Measurements from ENCODE around the gene HDDC3. TPM values are rescaled to one million over a fixed set of nuclear protein-coding genes. Genes with fewer than 3 reads are reported as not detected.

The HDDC3 gene
- polyA plus RNA-seq, 1 of the 3 experiments (the other 2 are of a cell fraction) = 25.8 TPM

GRCh38 chr15:90945091-90945490 is 12.7 kb upstream of the HDDC3 start:
- 94% methylated on average over 7 of the region's 7 CpGs for WGBS (ENCODE audit: low lambda C conversion rate)
- CTCF ChIA-PET = interaction anchor here (4.8 to 11.4 kb wide), 2 partner anchors 12 to 13 kb away, joined by 41 to 108 read pairs; partner anchors contain the start of genes HDDC3 and UNC45A
- H3K27me3 ChIP-seq (ENCODE audit: insufficient read depth) = no peaks in the 10 kb centered on the region
- no peaks in the 10 kb centered on the region for H3F3A ChIP-seq (replicated peaks; ENCODE audit: insufficient read depth)
- no peaks in the 10 kb centered on the region for H3K9me3 ChIP-seq
- H3K36me3 ChIP-seq (replicated peaks in 1 of 2; ENCODE audit: control insufficient read depth in 1 of 2, insufficient read depth in 2 of 2, low read length in 1 of 2) = peaks cover 23 to 76% of the 10 kb centered on the region in 2 experiments
- H3K27ac ChIP-seq (ENCODE audit: low read depth in 2 of 2, low read length in 1 of 2) = no peak overlapping the region
- POLR2A ChIA-PET = no interaction called here
- TF ChIP-seq RXRA (IDR thresholded peaks at IDR 0.05; ENCODE audit: borderline replicate concordance, low read depth) (no peak), POLR2AphosphoS5 (IDR thresholded peaks at IDR 0.05; ENCODE audit: low read depth, low read length) (no peak), JUND (IDR thresholded peaks at IDR 0.05) (no peak), RCOR1 (IDR thresholded peaks at IDR 0.05; ENCODE audit: low read length) (no peak), EP300 (IDR thresholded peaks at IDR 0.05; ENCODE audit: borderline replicate concordance in 1 of 2, low read depth in 1 of 2, low read length in 1 of 2) (no peak), TAF1 (IDR thresholded peaks at IDR 0.05; ENCODE audit: borderline replicate concordance, low read depth, low read length) (no peak), CHD2 (IDR thresholded peaks at IDR 0.05; ENCODE audit: low read length, partially characterized antibody) (no peak)
- TF ChIP-seq, protein P1, sequence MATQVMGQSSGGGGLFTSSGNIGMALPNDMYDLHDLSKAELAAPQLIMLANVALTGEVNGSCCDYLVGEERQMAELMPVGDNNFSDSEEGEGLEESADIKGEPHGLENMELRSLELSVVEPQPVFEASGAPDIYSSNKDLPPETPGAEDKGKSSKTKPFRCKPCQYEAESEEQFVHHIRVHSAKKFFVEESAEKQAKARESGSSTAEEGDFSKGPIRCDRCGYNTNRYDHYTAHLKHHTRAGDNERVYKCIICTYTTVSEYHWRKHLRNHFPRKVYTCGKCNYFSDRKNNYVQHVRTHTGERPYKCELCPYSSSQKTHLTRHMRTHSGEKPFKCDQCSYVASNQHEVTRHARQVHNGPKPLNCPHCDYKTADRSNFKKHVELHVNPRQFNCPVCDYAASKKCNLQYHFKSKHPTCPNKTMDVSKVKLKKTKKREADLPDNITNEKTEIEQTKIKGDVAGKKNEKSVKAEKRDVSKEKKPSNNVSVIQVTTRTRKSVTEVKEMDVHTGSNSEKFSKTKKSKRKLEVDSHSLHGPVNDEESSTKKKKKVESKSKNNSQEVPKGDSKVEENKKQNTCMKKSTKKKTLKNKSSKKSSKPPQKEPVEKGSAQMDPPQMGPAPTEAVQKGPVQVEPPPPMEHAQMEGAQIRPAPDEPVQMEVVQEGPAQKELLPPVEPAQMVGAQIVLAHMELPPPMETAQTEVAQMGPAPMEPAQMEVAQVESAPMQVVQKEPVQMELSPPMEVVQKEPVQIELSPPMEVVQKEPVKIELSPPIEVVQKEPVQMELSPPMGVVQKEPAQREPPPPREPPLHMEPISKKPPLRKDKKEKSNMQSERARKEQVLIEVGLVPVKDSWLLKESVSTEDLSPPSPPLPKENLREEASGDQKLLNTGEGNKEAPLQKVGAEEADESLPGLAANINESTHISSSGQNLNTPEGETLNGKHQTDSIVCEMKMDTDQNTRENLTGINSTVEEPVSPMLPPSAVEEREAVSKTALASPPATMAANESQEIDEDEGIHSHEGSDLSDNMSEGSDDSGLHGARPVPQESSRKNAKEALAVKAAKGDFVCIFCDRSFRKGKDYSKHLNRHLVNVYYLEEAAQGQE (IDR thresholded peaks at IDR 0.05; ENCODE audit: low read depth, low read length) = no peak
- TF ChIP-seq, protein P2, sequence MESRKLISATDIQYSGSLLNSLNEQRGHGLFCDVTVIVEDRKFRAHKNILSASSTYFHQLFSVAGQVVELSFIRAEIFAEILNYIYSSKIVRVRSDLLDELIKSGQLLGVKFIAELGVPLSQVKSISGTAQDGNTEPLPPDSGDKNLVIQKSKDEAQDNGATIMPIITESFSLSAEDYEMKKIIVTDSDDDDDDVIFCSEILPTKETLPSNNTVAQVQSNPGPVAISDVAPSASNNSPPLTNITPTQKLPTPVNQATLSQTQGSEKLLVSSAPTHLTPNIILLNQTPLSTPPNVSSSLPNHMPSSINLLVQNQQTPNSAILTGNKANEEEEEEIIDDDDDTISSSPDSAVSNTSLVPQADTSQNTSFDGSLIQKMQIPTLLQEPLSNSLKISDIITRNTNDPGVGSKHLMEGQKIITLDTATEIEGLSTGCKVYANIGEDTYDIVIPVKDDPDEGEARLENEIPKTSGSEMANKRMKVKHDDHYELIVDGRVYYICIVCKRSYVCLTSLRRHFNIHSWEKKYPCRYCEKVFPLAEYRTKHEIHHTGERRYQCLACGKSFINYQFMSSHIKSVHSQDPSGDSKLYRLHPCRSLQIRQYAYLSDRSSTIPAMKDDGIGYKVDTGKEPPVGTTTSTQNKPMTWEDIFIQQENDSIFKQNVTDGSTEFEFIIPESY (IDR thresholded peaks at IDR 0.05; ENCODE audit: borderline replicate concordance, low read depth) = no peak
- H3K4me3 ChIP-seq (ENCODE audit: low read depth in 2 of 2, low read length in 1 of 2) = no peak overlapping the region
- H3K9ac ChIP-seq = no peak overlapping the region
- no peaks in the 10 kb centered on the region for H3K4me1 ChIP-seq (ENCODE audit: control insufficient read depth in 1 of 2, insufficient read depth in 2 of 2, low read depth in 1 of 2, low read length in 1 of 2)
- H3K4me2 ChIP-seq = no peak overlapping the region
- no peaks in the 10 kb centered on the region for H4K20me1 ChIP-seq (ENCODE audit: insufficient read depth)
- H3K79me2 ChIP-seq (ENCODE audit: insufficient read depth) = no peaks in the 10 kb centered on the region
- DNase-seq = no peak
- no peaks in the 10 kb centered on the region for H3K9me2 ChIP-seq
- H2AFZ ChIP-seq (ENCODE audit: low read depth) = no peak overlapping the region

DNA sequence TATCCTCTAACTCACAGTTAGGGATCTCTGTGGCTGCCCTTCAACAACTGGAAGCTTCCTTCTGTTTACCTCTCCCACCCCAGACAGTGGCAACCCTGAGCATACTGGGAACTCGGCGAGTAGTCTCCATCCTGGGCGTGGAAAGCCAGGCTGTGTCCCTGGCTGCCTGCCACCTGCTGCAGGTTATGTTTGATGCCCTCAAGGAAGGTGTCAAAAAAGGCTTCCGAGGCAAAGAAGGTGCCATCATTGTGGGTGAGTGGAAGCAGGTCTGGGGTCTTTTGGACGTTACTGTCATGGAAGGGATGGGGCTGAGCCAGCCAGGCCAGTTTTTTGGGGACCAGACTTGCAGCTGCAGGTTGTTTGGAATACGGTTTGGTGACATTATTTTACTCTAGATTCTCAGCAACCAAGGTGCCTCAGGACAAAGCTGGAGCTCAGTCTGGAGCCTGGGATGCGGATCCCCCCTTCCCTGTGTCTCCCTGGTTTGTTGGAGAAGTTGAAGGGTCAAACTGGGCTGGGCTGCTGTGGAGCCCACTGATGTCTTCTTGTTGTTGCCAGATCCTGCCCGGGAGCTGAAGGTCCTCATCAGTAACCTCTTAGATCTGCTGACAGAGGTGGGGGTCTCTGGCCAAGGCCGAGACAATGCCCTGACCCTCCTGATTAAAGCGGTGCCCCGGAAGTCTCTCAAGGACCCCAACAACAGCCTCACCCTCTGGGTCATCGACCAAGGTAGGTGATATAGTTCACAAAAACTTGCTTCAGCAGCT is 10.2 kb upstream of the HDDC3 start:
- WGBS (ENCODE audit: low lambda C conversion rate) = 85% methylated on average over 12 of the region's 12 CpGs
- Histone ChIP-seq H3K9me3 (no peaks in the 10 kb centered on the region), H3K4me3 (ENCODE audit: low read depth in 2 of 2, low read length in 1 of 2) (no peak overlapping the region), H3K27ac (ENCODE audit: low read depth in 2 of 2, low read length in 1 of 2) (no peak overlapping the region), H3K27me3 (ENCODE audit: insufficient read depth) (no peaks in the 10 kb centered on the region), H3K4me2 (no peak overlapping the region), H3K79me2 (ENCODE audit: insufficient read depth) (peaks cover 3% of the 10 kb centered on the region; the same call in 1 of the 2 replicates), H3K9ac (no peak overlapping the region), H3K36me3 (replicated peaks in 1 of 2; ENCODE audit: control insufficient read depth in 1 of 2, insufficient read depth in 2 of 2, low read length in 1 of 2) (peaks cover 43 to 69% of the 10 kb centered on the region in 2 experiments), H3F3A (replicated peaks; ENCODE audit: insufficient read depth) (no peaks in the 10 kb centered on the region), H3K9me2 (no peaks in the 10 kb centered on the region), H3K4me1 (ENCODE audit: control insufficient read depth in 1 of 2, insufficient read depth in 2 of 2, low read depth in 1 of 2, low read length in 1 of 2) (no peaks in the 10 kb centered on the region), H2AFZ (ENCODE audit: low read depth) (no peak overlapping the region), H4K20me1 (ENCODE audit: insufficient read depth) (no peaks in the 10 kb centered on the region)
- TF ChIP-seq, protein P1 (IDR thresholded peaks at IDR 0.05; ENCODE audit: low read depth, low read length) = no peak
- TF ChIP-seq POLR2AphosphoS5 (IDR thresholded peaks at IDR 0.05; ENCODE audit: low read depth, low read length) (no peak), CHD2 (IDR thresholded peaks at IDR 0.05; ENCODE audit: low read length, partially characterized antibody) (no peak), TAF1 (IDR thresholded peaks at IDR 0.05; ENCODE audit: borderline replicate concordance, low read depth, low read length) (no peak), MXI1 (IDR thresholded peaks at IDR 0.05; ENCODE audit: low read depth, low read length) (no peak), SIN3A (IDR thresholded peaks at IDR 0.05; ENCODE audit: borderline replicate concordance, low read depth, low read length) (no peak)
- POLR2A ChIA-PET = interaction anchor here (2.0 kb wide), 2 partner anchors 12 to 14 kb away, joined by 5 to 6 read pairs; partner anchors contain the start of gene RCCD1
- no peak for DNase-seq
- CTCF ChIA-PET = interaction anchor here (1.2 to 11.4 kb wide), 5 partner anchors 10 to 305 kb away, joined by 3 to 108 read pairs (median 4); partner anchors contain the start of genes HDDC3 and UNC45A

All from SK-N-SH (cell line).